C4-2B (cell line): ENCODE measurements around the gene SPAG9.

Source experiments
- ZFX ChIP-seq: fragments of 450-650 bp; IDR thresholded peaks from 2 replicates; pipeline ENCODE4 v1.6.1; 2017
- TF ChIP-seq, protein P1 (sequence below): fragments of 450-650 bp; conservative IDR thresholded peaks from 2 replicates; pipeline ENCODE4 v1.5.1; 2017; ENCODE audit warnings: mild to moderate bottlenecking

DNA sequence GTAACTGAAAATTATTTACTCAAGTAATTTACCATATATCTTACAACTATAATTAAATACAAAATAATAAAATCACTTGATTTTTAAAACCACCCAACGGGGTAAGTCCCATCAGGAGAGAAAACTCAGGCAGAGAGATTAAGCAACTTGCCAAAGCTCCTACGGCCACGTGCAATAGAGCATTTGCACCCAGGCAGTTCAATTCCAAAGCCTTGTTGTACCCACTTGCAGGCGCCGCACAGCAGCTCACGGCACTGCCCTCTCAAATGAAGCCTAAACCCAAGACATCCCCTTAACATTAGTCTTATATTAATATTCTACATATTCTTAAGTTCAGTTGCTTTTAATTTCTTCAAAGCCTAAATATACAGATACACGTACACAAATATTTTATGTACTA, 75.7 kb downstream of the SPAG9 start:
- TF ChIP-seq, protein P1, sequence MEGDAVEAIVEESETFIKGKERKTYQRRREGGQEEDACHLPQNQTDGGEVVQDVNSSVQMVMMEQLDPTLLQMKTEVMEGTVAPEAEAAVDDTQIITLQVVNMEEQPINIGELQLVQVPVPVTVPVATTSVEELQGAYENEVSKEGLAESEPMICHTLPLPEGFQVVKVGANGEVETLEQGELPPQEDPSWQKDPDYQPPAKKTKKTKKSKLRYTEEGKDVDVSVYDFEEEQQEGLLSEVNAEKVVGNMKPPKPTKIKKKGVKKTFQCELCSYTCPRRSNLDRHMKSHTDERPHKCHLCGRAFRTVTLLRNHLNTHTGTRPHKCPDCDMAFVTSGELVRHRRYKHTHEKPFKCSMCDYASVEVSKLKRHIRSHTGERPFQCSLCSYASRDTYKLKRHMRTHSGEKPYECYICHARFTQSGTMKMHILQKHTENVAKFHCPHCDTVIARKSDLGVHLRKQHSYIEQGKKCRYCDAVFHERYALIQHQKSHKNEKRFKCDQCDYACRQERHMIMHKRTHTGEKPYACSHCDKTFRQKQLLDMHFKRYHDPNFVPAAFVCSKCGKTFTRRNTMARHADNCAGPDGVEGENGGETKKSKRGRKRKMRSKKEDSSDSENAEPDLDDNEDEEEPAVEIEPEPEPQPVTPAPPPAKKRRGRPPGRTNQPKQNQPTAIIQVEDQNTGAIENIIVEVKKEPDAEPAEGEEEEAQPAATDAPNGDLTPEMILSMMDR = no peak
- TF ChIP-seq ZFX = no peak
